Smooth muscle cell (in vitro differentiated cells): ENCODE data around the gene SLC30A2. TPM values are rescaled to one million over a fixed set of nuclear protein-coding genes. Genes with fewer than 3 reads are reported as not detected.

Experiments
- DNase-seq: peaks from one replicate; lab custom pipeline; 2025; ENCODE audit not compliant: unreplicated experiment; lab: John Stamatoyannopoulos, UW
- H2AFZ ChIP-seq: fragments of 200-600 bp; sonication (generic); 2 replicates; pipeline ENCODE4 v1.6.0; 2016; ENCODE audit warnings: antibody characterized with exemption, low read depth, mild to moderate bottlenecking
- H3F3A ChIP-seq: fragments of 200-600 bp; sonication (generic); 2 replicates; pipeline ENCODE4 v1.6.0; 2017; ENCODE audit warnings: antibody characterized with exemption, low read depth
- H3K27ac ChIP-seq: fragments of 200-600 bp; sonication (generic); 2 replicates; pipeline ENCODE4 v1.5.1; 2016; ENCODE audit warnings: low read depth, mild to moderate bottlenecking
- H3K27me3 ChIP-seq: fragments of 200-600 bp; sonication (generic); 2 replicates; pipeline ENCODE4 v1.6.1; 2016; ENCODE audit warnings: low read depth, mild to moderate bottlenecking
- H3K36me3 ChIP-seq: fragments of 200-600 bp; sonication (generic); 2 replicates; pipeline ENCODE4 v1.5.1; 2016; ENCODE audit warnings: low read depth
- H3K4me1 ChIP-seq: fragments of 200-600 bp; sonication (generic); 2 replicates; pipeline ENCODE4 v1.5.1; 2016; ENCODE audit warnings: low read depth
- H3K4me2 ChIP-seq: fragments of 200-600 bp; sonication (generic); 2 replicates; pipeline ENCODE4 v1.6.0; 2016; ENCODE audit warnings: mild to moderate bottlenecking
- H3K4me3 ChIP-seq: fragments of 200-600 bp; sonication (generic); 2 replicates; pipeline ENCODE4 v1.5.1; 2016; ENCODE audit warnings: mild to moderate bottlenecking
- H3K79me2 ChIP-seq: fragments of 200-600 bp; sonication (generic); 2 replicates; pipeline ENCODE4 v1.6.0; 2016; ENCODE audit warnings: low read depth, mild to moderate bottlenecking
- H3K9ac ChIP-seq: fragments of 200-600 bp; sonication (generic); 2 replicates; pipeline ENCODE4 v1.6.0; 2016; ENCODE audit warnings: low read depth
- H3K9me3 ChIP-seq: fragments of 200-600 bp; sonication (generic); replicated peaks from 2 replicates; pipeline ENCODE4 v1.5.1; 2016; ENCODE audit warnings: low read depth
- H4K20me1 ChIP-seq: fragments of 200-600 bp; sonication (generic); 2 replicates; pipeline ENCODE4 v1.6.0; 2016; ENCODE audit warnings: low read depth
- CTCF ChIP-seq: fragments of 200-600 bp; sonication (generic); IDR thresholded peaks from 2 replicates; pipeline ENCODE4 v1.5.1; 2017; ENCODE audit warnings: borderline replicate concordance, mild to moderate bottlenecking, antibody characterized with exemption; ENCODE audit not compliant: insufficient read depth, poor library complexity, severe bottlenecking
- WGBS: methylation state at CpG from one replicate; pipeline ENCODE4 v1.1.7; 2016; ENCODE audit warnings: low lambda C conversion rate; 5-methylcytosine and 5-hydroxymethylcytosine counted together
- polyA plus RNA-seq: library from polyadenylated mRNA; unstranded; fragments of >200 nt; fragmentation: Nextera tagmentation; extraction: Ambion mirVana; gene quantifications from 2 replicates; pipeline ENCODE4 v1.2.1, GENCODE V29; 2016
- total RNA-seq: library from RNA; depleted of rRNA; stranded (reverse); fragments of >200 nt; gene quantifications from 2 replicates; pipeline ENCODE4 v1.2.3, GENCODE V29; 2014

SLC30A2 gene
- total and polyA plus RNA-seq, 2 experiments from 2014 or later: 0.27 to 0.53 TPM

- Histone ChIP-seq H3F3A (no peaks in the 10 kb centered on the region), H3K27ac (no peak overlapping the region), H3K9ac (no peak overlapping the region), H2AFZ (no peak overlapping the region), H3K36me3 (no peaks in the 10 kb centered on the region), H3K79me2 (no peaks in the 10 kb centered on the region), H3K27me3 (peaks cover 58% of the 10 kb centered on the region), H3K4me1 (peaks cover 9% of the 10 kb centered on the region), H3K4me2 (no peak overlapping the region), H3K4me3 (no peak overlapping the region), H4K20me1 (no peaks in the 10 kb centered on the region), H3K9me3 (no peaks in the 10 kb centered on the region)
- 84% methylated on average over 7 of the region's 7 CpGs for WGBS
- no peak for DNase-seq
- TF ChIP-seq CTCF: no peak
Observed at GRCh38 chr1:26047278-26047874, 1.5 kb upstream of the SLC30A2 start.

GRCh38 chr1:26046246-26047095, 553 bp upstream of the SLC30A2 start:
- 17% methylated on average over 48 of the region's 57 CpGs for WGBS

GRCh38 chr1:26044971-26045721, 772 bp downstream of the SLC30A2 start:
- no peak for TF ChIP-seq CTCF
- Histone ChIP-seq H2AFZ (no peak overlapping the region), H3K4me1 (peaks cover 9% of the 10 kb centered on the region), H3K36me3 (no peaks in the 10 kb centered on the region), H3K79me2 (no peaks in the 10 kb centered on the region), H3K27me3 (peaks cover 65% of the 10 kb centered on the region), H3K4me3 (no peak overlapping the region), H3K9me3 (no peaks in the 10 kb centered on the region), H3K9ac (no peak overlapping the region), H4K20me1 (no peaks in the 10 kb centered on the region), H3K27ac (no peak overlapping the region), H3F3A (no peaks in the 10 kb centered on the region), H3K4me2 (peak overlapping the region; percentile 81)
- WGBS: 72% methylated on average over 13 of the region's 29 CpGs
- no peak for DNase-seq

More at GRCh38 chr1:26046246-26047095, 553 bp upstream of the SLC30A2 start:
- peak overlapping the region; percentile 81 for H3K4me2 ChIP-seq
- no peaks in the 10 kb centered on the region for H3F3A ChIP-seq
- no peak overlapping the region for H3K27ac ChIP-seq
- H3K36me3 ChIP-seq: no peaks in the 10 kb centered on the region
- peak overlapping the region; percentile 34 for H3K4me3 ChIP-seq
- H4K20me1 ChIP-seq: no peaks in the 10 kb centered on the region
- DNase-seq: no peak
- H3K9ac ChIP-seq: no peak overlapping the region
- H3K27me3 ChIP-seq: peaks cover 65% of the 10 kb centered on the region
- peaks cover 9% of the 10 kb centered on the region for H3K4me1 ChIP-seq
- no peaks in the 10 kb centered on the region for H3K9me3 ChIP-seq
- no peak for TF ChIP-seq CTCF
- H2AFZ ChIP-seq: no peak overlapping the region
- H3K79me2 ChIP-seq: no peaks in the 10 kb centered on the region
